Measurements from ENCODE around the gene E2F4. TPM values are rescaled to one million over a fixed set of nuclear protein-coding genes. Genes with fewer than 3 reads are reported as not detected.

Gene E2F4
- total RNA-seq, 6 experiments from 2014 or later = 14.4 to 36.4 (median 22.4) TPM

GRCh38 chr16:67209565-67209964 lies 17.6 kb downstream of the E2F4 start:
- H3K27ac ChIP-seq = no peak overlapping the region
- H3K36me3 ChIP-seq = no peaks in the 10 kb centered on the region
- H3K27me3 ChIP-seq = no peaks in the 10 kb centered on the region
- DNase-seq (no peak), ATAC-seq (no peak)
- H3K4me1 ChIP-seq = peaks cover 0 to 28% (median 5%) of the 10 kb centered on the region in 4 donors
- no peaks in the 10 kb centered on the region for H3K9me3 ChIP-seq
- TF ChIP-seq CTCF (IDR thresholded peaks at IDR 0.05) (no peak), POLR2A (IDR thresholded peaks at IDR 0.05) (no peak)
- intact Hi-C loops (cut with DNase I) = no loop called here
- H3K4me3 ChIP-seq = no peak overlapping the region
- 87% methylated on average over 4 of the region's 8 CpGs for WGBS (ENCODE audit: insufficient coverage, low coverage, low lambda C conversion rate, missing lambda C conversion rate)

GRCh38 chr16:67210069-67210937 lies 18.3 kb downstream of the E2F4 start:
- no peak overlapping the region for H3K27ac ChIP-seq
- no peak overlapping the region for H3K4me3 ChIP-seq
- peak; percentile 75 to 95 (median 84) for ATAC-seq
- peak; percentile 67 to 92 (median 91) for DNase-seq
- no peaks in the 10 kb centered on the region for H3K9me3 ChIP-seq
- H3K36me3 ChIP-seq = no peaks in the 10 kb centered on the region
- intact Hi-C loops (cut with DNase I) = no loop called here
- 67% methylated on average over 3 of the region's 25 CpGs for WGBS (ENCODE audit: insufficient coverage, low coverage, low lambda C conversion rate, missing lambda C conversion rate)
- TF ChIP-seq POLR2A (IDR thresholded peaks at IDR 0.05) (no peak), CTCF (IDR thresholded peaks at IDR 0.05) (peak in 1 of 4 donors; percentile 11)
- H3K4me1 ChIP-seq = peaks cover 0 to 28% (median 5%) of the 10 kb centered on the region in 4 donors
- no peaks in the 10 kb centered on the region for H3K27me3 ChIP-seq

DNA sequence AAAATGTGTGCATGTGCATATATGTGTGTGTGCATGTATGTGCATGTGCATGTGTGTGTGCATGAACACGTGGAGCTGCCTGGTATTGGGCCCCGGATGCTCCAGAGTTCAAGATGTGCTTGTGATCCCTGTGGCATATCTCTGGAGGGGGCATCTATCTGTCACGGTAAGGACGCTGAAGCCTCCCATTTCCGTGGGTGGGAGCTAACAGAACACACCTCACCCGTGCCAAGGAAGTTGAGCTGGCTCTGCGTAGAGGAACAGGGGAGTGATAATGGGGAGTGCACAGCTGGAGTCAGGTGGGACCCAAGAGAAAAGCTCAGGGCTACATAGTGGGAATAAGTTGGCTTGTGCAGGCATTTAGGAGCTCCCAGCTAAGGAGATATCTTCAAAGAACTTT lies 19.7 kb downstream of the E2F4 start:
- no peaks in the 10 kb centered on the region for H3K9me3 ChIP-seq
- no peak for ATAC-seq
- peaks cover 0 to 28% (median 5%) of the 10 kb centered on the region in 4 donors for H3K4me1 ChIP-seq
- no peak overlapping the region for H3K4me3 ChIP-seq
- WGBS (ENCODE audit: insufficient coverage, low coverage, low lambda C conversion rate, missing lambda C conversion rate) = 81% methylated on average over 6 of the region's 7 CpGs
- TF ChIP-seq POLR2A (IDR thresholded peaks at IDR 0.05) (no peak), CTCF (IDR thresholded peaks at IDR 0.05) (no peak)
- no peaks in the 10 kb centered on the region for H3K27me3 ChIP-seq
- intact Hi-C loops (cut with DNase I) = no loop called here
- no peak for DNase-seq
- no peaks in the 10 kb centered on the region for H3K36me3 ChIP-seq
- H3K27ac ChIP-seq = no peak overlapping the region

DNA sequence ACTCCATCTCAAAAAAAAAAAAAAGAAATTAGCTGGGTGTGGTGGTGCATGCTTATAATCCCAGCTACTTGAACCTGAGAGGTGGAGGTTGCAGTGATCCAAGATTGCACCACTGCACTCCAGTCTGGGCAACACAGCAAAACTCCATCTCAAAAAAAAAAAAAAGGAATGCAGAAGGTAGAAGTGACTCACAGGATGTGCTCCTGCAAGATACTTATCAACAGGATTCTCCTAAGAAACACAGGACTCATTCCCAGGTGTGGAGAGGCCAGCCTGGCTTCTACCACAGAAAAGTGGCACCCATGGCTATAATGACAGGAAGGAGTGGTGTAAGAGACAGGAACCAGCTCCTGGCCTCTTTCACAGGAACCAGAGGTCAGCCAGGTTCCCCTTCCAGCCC lies 20.8 kb downstream of the E2F4 start:
- H3K27me3 ChIP-seq = no peaks in the 10 kb centered on the region

More for the DNA sequence above, 20.8 kb downstream of the E2F4 start:
- no peak for ATAC-seq
- Histone ChIP-seq H3K4me1 (peaks cover 0 to 28% (median 6%) of the 10 kb centered on the region in 4 donors), H3K4me3 (no peak overlapping the region), H3K36me3 (no peaks in the 10 kb centered on the region), H3K27ac (no peak overlapping the region), H3K9me3 (no peaks in the 10 kb centered on the region)
- no peak for DNase-seq
- intact Hi-C loops (cut with DNase I) = no loop called here
- TF ChIP-seq CTCF (IDR thresholded peaks at IDR 0.05) (no peak), POLR2A (IDR thresholded peaks at IDR 0.05) (no peak)
